Activated T-cell treated with anti-CD3 and anti-CD28 coated beads for 48 hours (primary cell): Measurements from ENCODE around the gene TRPM3.
A peak's percentile ranks its signal among the peaks of the same experiment; 100 is the strongest.

Source experiments
- DNase-seq: peaks from one replicate; pipeline ENCODE4 v3.0.0-alpha.2; 2020; ENCODE audit warnings: low read depth

The TRPM3 gene

GRCh38 chr9:70579686-70580085, 541.7 kb downstream of the TRPM3 start:
- no peak for DNase-seq

- no peak for DNase-seq
Measured at GRCh38 chr9:70578720-70579119, 542.7 kb downstream of the TRPM3 start.

- DNase-seq, result no peak
Measured at GRCh38 chr9:70577671-70578070, 543.8 kb downstream of the TRPM3 start.

- DNase-seq, result no peak
Measured at GRCh38 chr9:70576116-70576515, 545.3 kb downstream of the TRPM3 start.

- DNase-seq, result no peak
Measured at GRCh38 chr9:70574151-70574837, 547.1 kb downstream of the TRPM3 start.

- no peak for DNase-seq
Measured at GRCh38 chr9:70573308-70573707, 548.1 kb downstream of the TRPM3 start.

- DNase-seq, result no peak
Measured at GRCh38 chr9:70571258-70571657, 550.2 kb downstream of the TRPM3 start.

GRCh38 chr9:70569791-70570190, 551.6 kb downstream of the TRPM3 start:
- no peak for DNase-seq

- no peak for DNase-seq
Measured at GRCh38 chr9:70569070-70569772, 552.2 kb downstream of the TRPM3 start.

- no peak for DNase-seq
Measured at GRCh38 chr9:70567511-70567910, 553.9 kb downstream of the TRPM3 start.

- DNase-seq, result no peak
Measured at GRCh38 chr9:70566751-70567150, 554.7 kb downstream of the TRPM3 start.

- DNase-seq, result no peak
Measured at GRCh38 chr9:70566066-70566465, 555.4 kb downstream of the TRPM3 start.

- DNase-seq, result no peak
Measured at GRCh38 chr9:70564468-70565335, 556.7 kb downstream of the TRPM3 start.

- DNase-seq, result peak; percentile 33
Measured at GRCh38 chr9:70563431-70564204, 557.8 kb downstream of the TRPM3 start.

GRCh38 chr9:70563010-70563409, 558.4 kb downstream of the TRPM3 start:
- DNase-seq, result no peak

GRCh38 chr9:70561786-70562395, 559.5 kb downstream of the TRPM3 start:
- DNase-seq, result no peak

- no peak for DNase-seq
Measured at GRCh38 chr9:70561111-70561510, 560.3 kb downstream of the TRPM3 start.

- no peak for DNase-seq
Measured at GRCh38 chr9:70559102-70559501, 562.3 kb downstream of the TRPM3 start.

GRCh38 chr9:70557661-70558369, 563.6 kb downstream of the TRPM3 start:
- no peak for DNase-seq

- no peak for DNase-seq
Measured at GRCh38 chr9:70556771-70557170, 564.6 kb downstream of the TRPM3 start.

- DNase-seq, result no peak
Measured at GRCh38 chr9:70554881-70555280, 566.5 kb downstream of the TRPM3 start.
